ENCODE measurements around the gene LRBA. TPM values are rescaled to one million over a fixed set of nuclear protein-coding genes. Genes with fewer than 3 reads are reported as not detected.

Gene LRBA
- total RNA-seq, 1 experiment from 2014 or later, result 77.4 TPM

GRCh38 chr4:150739591-150739990 is 275.5 kb downstream of the LRBA start:
- no peak for TF ChIP-seq CTCF (conservative IDR thresholded peaks at IDR 0.05)
- TF ChIP-seq EZH2 (IDR thresholded peaks at IDR 0.05; ENCODE audit: low read depth), result no peak
- POLR2A ChIA-PET (ENCODE audit: unreplicated experiment), result interaction anchor here (0.5 kb wide), 1 partner anchor 71 kb away, joined by 6 read pairs; no protein-coding TSS in a partner anchor
- Histone ChIP-seq H3F3A (ENCODE audit: insufficient read depth, low read depth) (no peaks in the 10 kb centered on the region), H2AFZ (no peak overlapping the region), H3K4me3 (no peak overlapping the region), H4K20me1 (ENCODE audit: insufficient read depth) (no peaks in the 10 kb centered on the region), H3K79me2 (ENCODE audit: low read depth) (no peaks in the 10 kb centered on the region), H3K4me1 (replicated peaks; ENCODE audit: insufficient read depth) (no peaks in the 10 kb centered on the region), H3K27ac (no peak overlapping the region), H3K9me2 (ENCODE audit: insufficient read depth) (no peaks in the 10 kb centered on the region), H3K4me2 (no peak overlapping the region), H3K9me3 (ENCODE audit: insufficient read depth, low read depth) (no peaks in the 10 kb centered on the region), H3K27me3 (ENCODE audit: insufficient read depth, low read depth) (no peaks in the 10 kb centered on the region), H3K36me3 (ENCODE audit: low read depth) (0 out of 2 replicates have a peak, but pooled peaks cover 4% of the 10 kb centered on the region)
- BruUV-seq (replicated peaks), result no TSS peak
- intact Hi-C loops (cut with micrococcal nuclease; ENCODE audit: unreplicated experiment), result no loop called here
- DNase-seq, result no peak
- CTCF ChIA-PET, result no interaction called here

- intact Hi-C loops (cut with micrococcal nuclease; ENCODE audit: unreplicated experiment), result no loop called here
- no peaks in the 10 kb centered on the region for H4K20me1 ChIP-seq (ENCODE audit: insufficient read depth)
- BruUV-seq (replicated peaks), result no TSS peak
- no peak for DNase-seq
- H3K4me1 ChIP-seq (replicated peaks; ENCODE audit: insufficient read depth), result no peaks in the 10 kb centered on the region
- H3K27me3 ChIP-seq (ENCODE audit: insufficient read depth, low read depth), result no peaks in the 10 kb centered on the region
- H3F3A ChIP-seq (ENCODE audit: insufficient read depth, low read depth), result no peaks in the 10 kb centered on the region
- H3K4me2 ChIP-seq, result no peak overlapping the region
- H3K4me3 ChIP-seq, result no peak overlapping the region
- ChIA-PET POLR2A (ENCODE audit: unreplicated experiment) (no interaction called here), CTCF (no interaction called here)
- H3K27ac ChIP-seq, result no peak overlapping the region
- H2AFZ ChIP-seq, result no peak overlapping the region
- H3K36me3 ChIP-seq (ENCODE audit: low read depth), result no peaks in the 10 kb centered on the region; the same call in 1 of the 2 replicates
- no peak for TF ChIP-seq CTCF (conservative IDR thresholded peaks at IDR 0.05)
- TF ChIP-seq EZH2 (IDR thresholded peaks at IDR 0.05; ENCODE audit: low read depth), result no peak
- H3K9me3 ChIP-seq (ENCODE audit: insufficient read depth, low read depth), result no peaks in the 10 kb centered on the region
- no peaks in the 10 kb centered on the region for H3K79me2 ChIP-seq (ENCODE audit: low read depth)
- no peaks in the 10 kb centered on the region for H3K9me2 ChIP-seq (ENCODE audit: insufficient read depth)
Measured at GRCh38 chr4:150725957-150726523, 289.0 kb downstream of the LRBA start.

- H4K20me1 ChIP-seq (ENCODE audit: insufficient read depth), result no peaks in the 10 kb centered on the region
- no peak overlapping the region for H3K27ac ChIP-seq
- no peak overlapping the region for H3K4me2 ChIP-seq
- no peak overlapping the region for H2AFZ ChIP-seq
- H3K27me3 ChIP-seq (ENCODE audit: insufficient read depth, low read depth), result no peaks in the 10 kb centered on the region
- no peak for TF ChIP-seq CTCF (conservative IDR thresholded peaks at IDR 0.05)
- TF ChIP-seq EZH2 (IDR thresholded peaks at IDR 0.05; ENCODE audit: low read depth), result no peak
- ChIA-PET CTCF (no interaction called here), POLR2A (ENCODE audit: unreplicated experiment) (interaction anchor here (0.6 kb wide), 1 partner anchor 399 kb away, joined by 3 read pairs; no protein-coding TSS in a partner anchor)
- H3K4me1 ChIP-seq (replicated peaks; ENCODE audit: insufficient read depth), result no peaks in the 10 kb centered on the region
- no peak for DNase-seq
- no peak overlapping the region for H3K4me3 ChIP-seq
- H3K36me3 ChIP-seq (ENCODE audit: low read depth), result no peaks in the 10 kb centered on the region; the same call in 1 of the 2 replicates
- H3F3A ChIP-seq (ENCODE audit: insufficient read depth, low read depth), result no peaks in the 10 kb centered on the region
- intact Hi-C loops (cut with micrococcal nuclease; ENCODE audit: unreplicated experiment), result no loop called here
- H3K79me2 ChIP-seq (ENCODE audit: low read depth), result no peaks in the 10 kb centered on the region
- H3K9me3 ChIP-seq (ENCODE audit: insufficient read depth, low read depth), result no peaks in the 10 kb centered on the region
- H3K9me2 ChIP-seq (ENCODE audit: insufficient read depth), result no peaks in the 10 kb centered on the region
- no TSS peak for BruUV-seq (replicated peaks)
Measured at GRCh38 chr4:150723727-150724411, 291.2 kb downstream of the LRBA start.

Data from PC-9 (cell line).